Uterus (tissue), 2 donors: ENCODE data around the gene CDCP2.

Source experiments
- POLR2A ChIP-seq, 2 donors: fragments of 450-650 bp; IDR thresholded peaks; one replicate each; pipeline ENCODE4 v1.6.1; 2016; ENCODE audit warnings: antibody characterized with exemption in 2 of 2, mild to moderate bottlenecking in 1 of 2, moderate library complexity in 1 of 2
- TF ChIP-seq, protein P1 (sequence below), 4 experiments: fragments of 200-600 bp in 2 of 4; fragments of 450-650 bp in 2 of 4; sonication (generic) in 2 of 4; IDR thresholded peaks; one replicate each; pipeline ENCODE4 v1.5.1; 2016 to 2019; ENCODE audit warnings: antibody characterized with exemption in 4 of 4, mild to moderate bottlenecking in 2 of 4, moderate library complexity in 1 of 4

DNA sequence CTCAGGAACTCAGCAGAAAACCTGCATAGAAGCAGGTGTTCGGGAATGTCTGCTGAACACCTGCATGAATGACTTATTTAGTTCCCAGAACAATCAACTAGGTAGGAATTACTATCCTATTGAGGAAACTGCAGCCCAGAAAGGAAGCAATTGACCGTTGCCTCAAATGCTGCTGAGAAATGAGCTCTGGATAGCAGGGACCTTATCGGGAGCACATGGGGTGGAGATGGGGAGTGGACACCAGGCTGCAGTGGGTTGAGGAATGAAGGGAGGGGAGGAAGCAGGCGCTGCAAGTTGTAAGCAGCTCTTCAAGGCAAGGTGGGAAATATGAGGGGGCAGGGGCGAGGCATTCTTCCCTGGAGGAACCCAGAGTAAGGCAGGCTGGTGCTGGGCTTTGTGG, 10.8 kb upstream of the CDCP2 start:
- TF ChIP-seq, protein P1, sequence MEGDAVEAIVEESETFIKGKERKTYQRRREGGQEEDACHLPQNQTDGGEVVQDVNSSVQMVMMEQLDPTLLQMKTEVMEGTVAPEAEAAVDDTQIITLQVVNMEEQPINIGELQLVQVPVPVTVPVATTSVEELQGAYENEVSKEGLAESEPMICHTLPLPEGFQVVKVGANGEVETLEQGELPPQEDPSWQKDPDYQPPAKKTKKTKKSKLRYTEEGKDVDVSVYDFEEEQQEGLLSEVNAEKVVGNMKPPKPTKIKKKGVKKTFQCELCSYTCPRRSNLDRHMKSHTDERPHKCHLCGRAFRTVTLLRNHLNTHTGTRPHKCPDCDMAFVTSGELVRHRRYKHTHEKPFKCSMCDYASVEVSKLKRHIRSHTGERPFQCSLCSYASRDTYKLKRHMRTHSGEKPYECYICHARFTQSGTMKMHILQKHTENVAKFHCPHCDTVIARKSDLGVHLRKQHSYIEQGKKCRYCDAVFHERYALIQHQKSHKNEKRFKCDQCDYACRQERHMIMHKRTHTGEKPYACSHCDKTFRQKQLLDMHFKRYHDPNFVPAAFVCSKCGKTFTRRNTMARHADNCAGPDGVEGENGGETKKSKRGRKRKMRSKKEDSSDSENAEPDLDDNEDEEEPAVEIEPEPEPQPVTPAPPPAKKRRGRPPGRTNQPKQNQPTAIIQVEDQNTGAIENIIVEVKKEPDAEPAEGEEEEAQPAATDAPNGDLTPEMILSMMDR (IDR thresholded peaks at IDR 0.05) = no peak
- no peak for TF ChIP-seq POLR2A (IDR thresholded peaks at IDR 0.05)
